Astrocyte of the cerebellum (primary cell): ENCODE data around the gene ZCRB1.

Experiments used
- DNase-seq: peaks from one replicate; pipeline ENCODE4 v3.0.0-alpha.2; 2011; ENCODE audit warnings: low read depth
- H3K4me3 ChIP-seq: 2 replicates; pipeline ENCODE4 v1.5.1; 2011; ENCODE audit warnings: mild to moderate bottlenecking, low read depth, low read length, moderate library complexity
- CTCF ChIP-seq: IDR thresholded peaks from 2 replicates; pipeline ENCODE4 v1.5.1; 2012; ENCODE audit warnings: low read length, low read depth, moderate library complexity, mild to moderate bottlenecking; ENCODE audit errors: missing control alignments
- in situ Hi-C: cut with HindIII; loops from 2 replicates; pipeline ENCODE4 v1.10.0; 2017; ENCODE audit warnings: low sequenced_read_pairs

The ZCRB1 gene

GRCh38 chr12:42308390-42308789 lies 17.5 kb downstream of the ZCRB1 start:
- no peak for DNase-seq
- no peak overlapping the region for H3K4me3 ChIP-seq
- TF ChIP-seq CTCF, result no peak
- in situ Hi-C loops, result no loop called here

GRCh38 chr12:42306297-42306696 lies 19.6 kb downstream of the ZCRB1 start:
- in situ Hi-C loops, result no loop called here
- no peak for TF ChIP-seq CTCF
- DNase-seq, result no peak
- no peak overlapping the region for H3K4me3 ChIP-seq

GRCh38 chr12:42299392-42300308 lies 26.2 kb downstream of the ZCRB1 start:
- in situ Hi-C loops, result no loop called here
- no peak for TF ChIP-seq CTCF
- H3K4me3 ChIP-seq, result no peak overlapping the region
- DNase-seq, result no peak

GRCh38 chr12:42298887-42299286 lies 27.0 kb downstream of the ZCRB1 start:
- no peak overlapping the region for H3K4me3 ChIP-seq
- DNase-seq, result no peak
- no peak for TF ChIP-seq CTCF
- in situ Hi-C loops, result no loop called here

- peak; percentile 48 for TF ChIP-seq CTCF
- H3K4me3 ChIP-seq, result no peak overlapping the region
- in situ Hi-C loops, result no loop called here
- DNase-seq, result no peak
These were observed 29.3 kb downstream of the ZCRB1 start for GRCh38 chr12:42296503-42297109.

- TF ChIP-seq CTCF, result no peak
- H3K4me3 ChIP-seq, result no peak overlapping the region
- no peak for DNase-seq
- in situ Hi-C loops, result no loop called here
These were observed 34.2 kb downstream of the ZCRB1 start for GRCh38 chr12:42291680-42292079.
